ENCODE measurements around the gene ADCY7. TPM values are rescaled to one million over a fixed set of nuclear protein-coding genes. Genes with fewer than 3 reads are reported as not detected.
"Not testable (repeated sequence)": the region's sequence is repeated elsewhere in the genome, so short reads cannot be mapped to it uniquely, and the experiment has no call there.

The ADCY7 gene
- total RNA-seq, 6 experiments from 2014 or later = 2.5 to 10.2 (median 6.5) TPM

DNA sequence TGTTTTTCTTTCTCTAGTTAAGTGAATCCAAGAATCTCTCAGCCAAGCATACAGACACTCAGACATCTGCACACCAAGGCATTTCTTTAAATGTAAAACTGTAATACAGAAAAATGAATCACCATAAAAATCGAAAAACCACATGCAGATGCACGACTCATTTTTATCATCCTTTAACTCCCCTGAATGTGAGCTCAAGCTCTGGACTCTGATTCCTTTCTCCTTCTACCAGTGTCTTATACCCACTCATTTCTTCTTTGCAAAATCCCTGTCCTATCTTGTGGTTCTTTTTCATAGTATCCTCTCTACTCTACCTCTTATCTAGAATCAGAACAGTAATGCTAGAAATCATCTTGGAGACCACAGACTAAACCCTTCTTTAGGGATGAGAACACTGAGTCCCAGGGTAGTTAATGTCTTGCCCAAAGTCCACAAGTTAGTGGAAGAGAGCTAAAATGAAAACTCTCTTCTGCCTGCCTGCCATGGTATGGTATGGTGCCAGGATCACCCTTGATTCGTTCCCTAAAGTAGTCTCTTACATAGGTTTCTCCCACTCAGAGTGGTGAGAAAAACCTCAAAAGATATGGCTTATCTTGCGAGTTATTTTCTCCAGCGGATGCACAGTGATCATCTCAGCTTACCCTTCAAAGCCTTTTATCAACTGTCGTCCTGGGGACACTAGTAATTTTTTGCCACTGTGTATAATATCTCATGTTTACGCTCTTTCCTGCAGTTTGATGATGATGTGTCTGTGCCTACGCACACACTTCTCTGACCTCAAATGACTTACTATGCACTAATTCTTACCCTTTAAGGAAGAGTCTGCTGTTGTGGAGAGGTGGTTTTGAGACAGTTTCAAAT lies 72.2 kb downstream of the ADCY7 start:
- TF ChIP-seq POLR2A (IDR thresholded peaks at IDR 0.05) = no peak
- TF ChIP-seq, protein P1, sequence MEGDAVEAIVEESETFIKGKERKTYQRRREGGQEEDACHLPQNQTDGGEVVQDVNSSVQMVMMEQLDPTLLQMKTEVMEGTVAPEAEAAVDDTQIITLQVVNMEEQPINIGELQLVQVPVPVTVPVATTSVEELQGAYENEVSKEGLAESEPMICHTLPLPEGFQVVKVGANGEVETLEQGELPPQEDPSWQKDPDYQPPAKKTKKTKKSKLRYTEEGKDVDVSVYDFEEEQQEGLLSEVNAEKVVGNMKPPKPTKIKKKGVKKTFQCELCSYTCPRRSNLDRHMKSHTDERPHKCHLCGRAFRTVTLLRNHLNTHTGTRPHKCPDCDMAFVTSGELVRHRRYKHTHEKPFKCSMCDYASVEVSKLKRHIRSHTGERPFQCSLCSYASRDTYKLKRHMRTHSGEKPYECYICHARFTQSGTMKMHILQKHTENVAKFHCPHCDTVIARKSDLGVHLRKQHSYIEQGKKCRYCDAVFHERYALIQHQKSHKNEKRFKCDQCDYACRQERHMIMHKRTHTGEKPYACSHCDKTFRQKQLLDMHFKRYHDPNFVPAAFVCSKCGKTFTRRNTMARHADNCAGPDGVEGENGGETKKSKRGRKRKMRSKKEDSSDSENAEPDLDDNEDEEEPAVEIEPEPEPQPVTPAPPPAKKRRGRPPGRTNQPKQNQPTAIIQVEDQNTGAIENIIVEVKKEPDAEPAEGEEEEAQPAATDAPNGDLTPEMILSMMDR (IDR thresholded peaks at IDR 0.05) = no peak
- intact Hi-C loops (cut with DNase I) = no loop called here
- DNase-seq = no peak
- peaks cover 0 to 5% (median 0%) of the 10 kb centered on the region in 4 donors for H3K4me1 ChIP-seq
- peak in 1 of 4 donors; percentile 32 for ATAC-seq
- peaks cover 0 to 16% (median 6%) of the 10 kb centered on the region in 4 donors for H3K36me3 ChIP-seq
- WGBS (ENCODE audit: insufficient coverage, low coverage, low lambda C conversion rate, missing lambda C conversion rate) = 78% methylated on average over 6 of the region's 8 CpGs
- H3K27me3 ChIP-seq = no peaks in the 10 kb centered on the region
- no peak overlapping the region for H3K27ac ChIP-seq
- no peaks in the 10 kb centered on the region for H3K9me3 ChIP-seq
- no peak overlapping the region for H3K4me3 ChIP-seq

DNA sequence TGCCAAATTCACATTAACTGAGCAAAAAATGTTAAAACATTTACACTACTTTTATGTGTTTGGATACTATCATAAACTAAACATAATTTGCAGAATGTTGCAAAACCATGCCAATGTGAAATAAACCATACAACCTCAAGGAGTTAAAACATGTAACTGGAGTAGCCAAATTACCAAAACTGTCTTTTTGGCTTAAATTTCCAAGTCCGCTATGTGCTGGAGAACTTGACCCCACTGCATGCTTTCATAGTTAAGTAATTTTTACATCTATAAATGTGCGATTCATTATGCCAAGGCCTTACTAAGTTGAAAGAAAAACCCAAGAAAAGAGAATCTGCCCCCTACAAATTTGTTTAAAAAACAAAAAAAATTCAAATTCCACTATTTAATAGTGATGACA lies 74.2 kb downstream of the ADCY7 start:
- Histone ChIP-seq H3K27me3 (no peaks in the 10 kb centered on the region), H3K27ac (no peak overlapping the region), H3K36me3 (peaks cover 0 to 11% (median 4%) of the 10 kb centered on the region in 4 donors), H3K4me3 (no peak overlapping the region), H3K9me3 (no peaks in the 10 kb centered on the region), H3K4me1 (peaks cover 0 to 5% (median 0%) of the 10 kb centered on the region in 4 donors)
- TF ChIP-seq, protein P1 (IDR thresholded peaks at IDR 0.05) = no peak
- intact Hi-C loops (cut with DNase I) = no loop called here
- 69% methylated on average over 2 of the region's 2 CpGs for WGBS (ENCODE audit: insufficient coverage, low coverage, low lambda C conversion rate, missing lambda C conversion rate)
- no peak for ATAC-seq
- no peak for DNase-seq

DNA sequence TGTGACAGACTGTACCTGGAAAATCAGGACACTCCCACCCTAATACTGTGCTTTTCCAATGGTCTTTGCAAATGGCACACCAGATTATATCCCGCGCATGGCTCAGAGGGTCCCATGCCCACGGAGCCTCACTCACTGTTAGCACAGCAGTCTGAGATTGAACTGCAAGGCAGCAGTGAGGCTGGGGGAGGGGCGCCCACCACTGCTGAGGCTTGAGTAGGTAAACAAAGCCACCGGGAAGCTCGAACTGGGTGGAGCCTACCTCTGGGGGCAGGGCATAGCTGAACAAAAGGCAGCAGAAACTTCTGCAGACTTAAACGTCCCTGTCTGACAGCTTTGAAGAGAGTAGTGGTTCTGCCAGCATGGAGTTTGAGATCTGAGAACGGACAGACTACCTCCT lies 77.2 kb downstream of the ADCY7 start:
- H3K9me3 ChIP-seq; H3K4me1 ChIP-seq; H3K27ac ChIP-seq; H3K27me3 ChIP-seq; DNase-seq; ATAC-seq; intact Hi-C loops (cut with DNase I); H3K4me3 ChIP-seq: not testable (repeated sequence)
- peaks cover 0 to 11% (median 4%) of the 10 kb centered on the region in 4 donors for H3K36me3 ChIP-seq
- WGBS (ENCODE audit: insufficient coverage, low coverage, low lambda C conversion rate, missing lambda C conversion rate) = 67% methylated on average over 2 of the region's 8 CpGs

DNA sequence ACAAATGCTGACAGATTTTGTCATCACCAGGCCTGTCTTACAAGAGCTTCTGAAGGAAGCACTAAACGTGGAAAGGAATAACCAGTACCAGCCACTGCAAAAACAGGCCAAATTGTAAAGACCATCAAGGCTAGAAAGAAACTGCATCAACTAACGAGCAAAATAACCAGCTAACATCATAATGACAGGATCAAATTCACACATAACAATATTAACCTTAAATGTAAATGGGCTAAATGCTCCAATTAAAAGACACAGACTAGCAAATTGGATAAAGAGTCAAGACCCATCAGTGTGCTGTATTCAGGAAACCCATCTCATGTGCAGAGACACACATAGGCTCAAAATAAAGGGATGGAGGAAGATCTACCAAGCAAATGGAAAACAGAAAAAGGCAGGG lies 78.9 kb downstream of the ADCY7 start:
- ATAC-seq, H3K27ac ChIP-seq: not testable (repeated sequence)

DNA sequence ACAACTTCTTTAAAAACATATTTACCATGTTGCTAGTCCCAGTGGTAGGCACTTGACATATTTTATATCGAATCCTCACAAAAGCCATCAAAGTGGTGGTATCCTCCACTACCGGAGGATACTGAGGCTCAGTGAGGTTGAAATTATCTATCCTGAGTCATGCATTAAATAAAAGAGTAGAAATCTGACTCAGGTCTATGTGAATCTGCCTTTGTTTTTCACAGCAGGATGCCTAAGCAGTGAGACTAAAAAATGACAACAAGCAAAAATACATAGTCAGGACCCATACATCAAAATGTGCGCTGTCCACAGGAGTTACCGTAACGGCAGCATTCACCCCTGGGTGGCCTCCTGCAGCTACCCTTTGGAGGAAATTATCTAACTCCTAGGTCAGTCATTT lies 84.8 kb downstream of the ADCY7 start:
- no peaks in the 10 kb centered on the region for H3K9me3 ChIP-seq
- H3K27ac ChIP-seq = no peak overlapping the region
- no peak overlapping the region for H3K4me3 ChIP-seq
- no peaks in the 10 kb centered on the region for H3K27me3 ChIP-seq
- TF ChIP-seq, protein P1 (IDR thresholded peaks at IDR 0.05) = no peak
- DNase-seq (no peak), ATAC-seq (no peak)
- peaks cover 0 to 5% (median 0%) of the 10 kb centered on the region in 4 donors for H3K4me1 ChIP-seq
- peaks cover 0 to 40% (median 15%) of the 10 kb centered on the region in 4 donors for H3K36me3 ChIP-seq
- intact Hi-C loops (cut with DNase I) = loop anchor here in 1 of 2 donors (10.0 kb wide), 1 partner anchor 136 kb away; no protein-coding TSS in a partner anchor
- WGBS (ENCODE audit: insufficient coverage, low coverage, low lambda C conversion rate, missing lambda C conversion rate) = 96% methylated on average over 5 of the region's 5 CpGs

More for the DNA sequence above, 78.9 kb downstream of the ADCY7 start:
- intact Hi-C loops (cut with DNase I); H3K27me3 ChIP-seq; H3K4me3 ChIP-seq; H3K4me1 ChIP-seq; H3K9me3 ChIP-seq; DNase-seq: not testable (repeated sequence)
- peaks cover 0 to 12% (median 6%) of the 10 kb centered on the region in 4 donors for H3K36me3 ChIP-seq
- 83% methylated on average over 2 of the region's 2 CpGs for WGBS (ENCODE audit: insufficient coverage, low coverage, low lambda C conversion rate, missing lambda C conversion rate)

Measured in right lobe of liver (tissue), 6 donors.